Coronary artery (tissue), 2 donors: ENCODE measurements around the gene CLTCL1.

Source experiments
- DNase-seq: peaks from one replicate; pipeline ENCODE4 v3.0.0-alpha.2; 2017; ENCODE audit warnings: low spot score
- H3K27ac ChIP-seq, 2 donors: fragments of 200-600 bp; sonication (generic); one replicate each; pipeline ENCODE4 v1.5.1; 2016 to 2019
- H3K4me3 ChIP-seq: fragments of 200-600 bp; sonication (generic); 2 replicates; pipeline ENCODE4 v1.5.1; 2016; ENCODE audit warnings: mild to moderate bottlenecking, moderate library complexity
- CTCF ChIP-seq: fragments of 200-600 bp; sonication (generic); IDR thresholded peaks from one replicate; pipeline ENCODE4 v1.5.1; 2019; ENCODE audit warnings: antibody characterized with exemption

The CLTCL1 gene

GRCh38 chr22:19182472-19183157 lies 108.9 kb downstream of the CLTCL1 start:
- H3K27ac ChIP-seq = no peak overlapping the region
- DNase-seq = no peak
- no peak overlapping the region for H3K4me3 ChIP-seq
- no peak for TF ChIP-seq CTCF

- DNase-seq = no peak
- Histone ChIP-seq H3K27ac (no peak overlapping the region), H3K4me3 (no peak overlapping the region)
- TF ChIP-seq CTCF = no peak
Observed at GRCh38 chr22:19181786-19182471, 109.6 kb downstream of the CLTCL1 start.

DNA sequence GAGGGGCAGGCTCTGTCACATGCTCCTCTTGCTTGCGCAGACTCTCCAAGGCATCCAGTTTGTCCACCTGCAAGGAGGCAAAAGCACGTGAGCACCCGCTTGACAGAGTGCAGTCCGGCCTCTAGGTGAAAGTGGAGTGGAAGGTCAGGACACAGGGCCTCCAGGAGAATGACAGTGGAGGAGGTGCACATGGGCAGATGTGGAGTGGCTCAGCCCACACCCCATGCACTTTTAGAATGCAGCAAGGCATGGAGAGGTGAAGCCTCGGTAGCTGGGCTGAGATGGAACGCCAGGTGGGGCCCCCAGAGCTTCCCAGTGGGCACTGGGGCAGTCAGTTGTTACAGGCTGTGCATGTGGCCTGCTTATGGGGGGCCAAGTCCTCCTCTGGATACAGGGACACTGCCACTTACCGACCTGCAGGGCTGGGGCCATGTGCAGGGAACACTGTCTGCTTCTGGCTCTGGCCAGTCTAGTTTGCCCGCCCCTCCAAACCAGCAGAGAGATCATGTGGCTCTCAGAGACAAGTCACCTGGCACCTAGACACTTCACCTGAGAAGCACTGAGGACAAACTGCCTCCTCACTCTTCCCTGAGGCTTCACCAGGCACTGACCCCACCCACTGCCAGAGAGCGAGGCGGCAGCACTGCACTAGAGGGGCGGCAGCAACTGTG lies 110.6 kb downstream of the CLTCL1 start:
- TF ChIP-seq CTCF = no peak
- Histone ChIP-seq H3K27ac (no peak overlapping the region), H3K4me3 (no peak overlapping the region)
- no peak for DNase-seq

DNA sequence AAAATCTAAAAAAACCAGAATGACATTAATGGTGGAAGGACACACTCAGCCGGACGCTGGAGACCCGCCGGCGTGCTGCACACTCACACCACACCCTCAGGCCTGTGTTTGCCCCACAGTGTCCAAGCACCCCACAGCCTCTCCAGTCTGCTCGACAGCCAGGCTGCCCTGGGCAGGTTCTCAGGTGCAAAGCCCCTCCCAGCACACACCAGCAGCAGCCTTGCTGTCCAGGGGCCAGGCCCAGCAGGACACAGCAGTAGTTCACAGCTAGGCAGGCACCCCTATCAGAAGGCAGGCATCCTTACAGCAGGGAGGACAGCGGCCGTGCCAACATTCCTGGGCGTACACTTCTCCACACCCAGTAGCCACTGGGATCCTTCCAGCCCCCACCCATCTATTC lies 111.3 kb downstream of the CLTCL1 start:
- H3K27ac ChIP-seq = no peak overlapping the region
- no peak for TF ChIP-seq CTCF

GRCh38 chr22:19179497-19180048 lies 111.9 kb downstream of the CLTCL1 start:
- H3K27ac ChIP-seq = peak overlapping the region in 1 of 2 donors; percentile 99
- peak; percentile 77 for DNase-seq
- peak; percentile 51 for TF ChIP-seq CTCF
- H3K4me3 ChIP-seq = peak overlapping the region; percentile 99

More for the DNA sequence above, 111.3 kb downstream of the CLTCL1 start:
- no peak overlapping the region for H3K4me3 ChIP-seq
- DNase-seq = no peak

GRCh38 chr22:19178657-19179496 lies 112.6 kb downstream of the CLTCL1 start, which contains the start of gene SLC25A1:
SLC25A1 (minus strand) TSS chr22:19178736; CDS start chr22:19178673, 63 bp downstream.
- peak; percentile 94 for DNase-seq
- H3K4me3 ChIP-seq = peak within 1 kb of the TSS; percentile 99
- H3K27ac ChIP-seq = peak within 1 kb of the TSS; percentile 74 to 99
- TF ChIP-seq CTCF = no peak
